BLaER1 (cell line): ENCODE results near the gene PIK3C2A.

ENCODE experiments used
- H3K27ac ChIP-seq: shearing (Covaris generic); formaldehyde crosslinking; 2 replicates; pipeline ENCODE4 v1.8.1; 2022
- H3K27me3 ChIP-seq: shearing (Covaris generic); formaldehyde crosslinking; 2 replicates; pipeline ENCODE4 v1.8.1; 2022
- H3K36me3 ChIP-seq: shearing (Covaris generic); formaldehyde crosslinking; 2 replicates; pipeline ENCODE4 v1.8.1; 2022
- H3K4me1 ChIP-seq: shearing (Covaris generic); formaldehyde crosslinking; 2 replicates; pipeline ENCODE4 v1.8.1; 2022
- H3K4me2 ChIP-seq: shearing (Covaris generic); formaldehyde crosslinking; 2 replicates; pipeline ENCODE4 v1.8.1; 2022
- H3K4me3 ChIP-seq: shearing (Covaris generic); formaldehyde crosslinking; 2 replicates; pipeline ENCODE4 v1.8.1; 2022
- H3K9ac ChIP-seq: shearing (Covaris generic); formaldehyde crosslinking; 2 replicates; pipeline ENCODE4 v1.8.1; 2022
- H3K9me3 ChIP-seq: shearing (Covaris generic); formaldehyde crosslinking; 2 replicates; pipeline ENCODE4 v1.8.1; 2022
- H4K20me1 ChIP-seq: shearing (Covaris generic); formaldehyde crosslinking; 2 replicates; pipeline ENCODE4 v1.8.1; 2022
- Cebpa-rat ChIP-seq: shearing (Covaris generic); IDR thresholded peaks from 2 replicates; pipeline ENCODE4 v1.8.1; 2022

Gene PIK3C2A

DNA sequence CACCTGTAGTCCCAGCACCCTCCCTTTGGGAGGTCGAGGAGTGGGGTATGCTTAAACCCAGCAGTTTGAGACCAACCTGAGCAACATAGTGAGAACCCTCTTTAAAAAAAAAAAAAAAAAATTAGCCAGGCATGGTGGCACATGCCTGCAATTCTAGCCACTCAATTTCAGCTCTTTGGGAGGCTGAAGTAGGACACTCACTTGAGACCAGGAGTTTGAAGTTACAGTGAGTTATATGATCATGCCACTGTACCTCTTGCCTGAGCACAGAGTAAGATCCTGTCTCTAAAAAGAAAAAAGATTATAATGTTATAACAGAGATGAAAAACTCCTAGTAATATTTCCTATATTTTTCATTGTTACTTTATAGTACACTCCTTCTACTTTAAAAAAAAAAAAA, 23.9 kb downstream of the PIK3C2A start:
- TF ChIP-seq Cebpa-rat = no peak
- H4K20me1 ChIP-seq = peaks cover 85% of the 10 kb centered on the region
- H3K4me2 ChIP-seq = no peak overlapping the region
- no peak overlapping the region for H3K27ac ChIP-seq
- peaks cover 47% of the 10 kb centered on the region for H3K36me3 ChIP-seq
- no peak overlapping the region for H3K4me3 ChIP-seq
- no peak overlapping the region for H3K9ac ChIP-seq
- H3K9me3 ChIP-seq = no peaks in the 10 kb centered on the region
- no peaks in the 10 kb centered on the region for H3K27me3 ChIP-seq
- H3K4me1 ChIP-seq = no peaks in the 10 kb centered on the region

DNA sequence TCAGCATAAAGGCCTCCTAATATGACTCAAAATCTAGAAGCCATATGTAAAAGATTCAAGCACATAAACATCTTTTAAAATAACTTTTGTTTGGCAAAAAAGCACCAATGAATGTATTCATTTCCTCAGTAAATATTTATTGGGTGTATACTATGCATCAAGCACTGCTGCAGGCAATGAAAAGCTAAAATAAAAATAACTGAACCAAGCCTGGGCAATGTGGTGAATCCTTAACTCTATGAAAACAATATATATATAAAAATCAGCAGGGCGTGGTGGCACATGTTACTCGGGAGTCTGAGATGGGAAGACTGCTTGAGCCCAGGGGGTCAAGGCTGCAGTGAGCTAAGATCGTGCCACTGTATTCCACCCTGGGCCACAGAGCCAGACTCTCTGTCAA, 27.8 kb downstream of the PIK3C2A start:
- H3K4me1 ChIP-seq = peaks cover 5% of the 10 kb centered on the region; the same call in 1 of the 2 replicates
- no peak overlapping the region for H3K27ac ChIP-seq
- peaks cover 33% of the 10 kb centered on the region for H3K36me3 ChIP-seq
- H4K20me1 ChIP-seq = peaks cover 74% of the 10 kb centered on the region
- no peak overlapping the region for H3K4me2 ChIP-seq
- no peak overlapping the region for H3K9ac ChIP-seq
- H3K9me3 ChIP-seq = no peaks in the 10 kb centered on the region
- H3K4me3 ChIP-seq = no peak overlapping the region
- no peak for TF ChIP-seq Cebpa-rat
- no peaks in the 10 kb centered on the region for H3K27me3 ChIP-seq

DNA sequence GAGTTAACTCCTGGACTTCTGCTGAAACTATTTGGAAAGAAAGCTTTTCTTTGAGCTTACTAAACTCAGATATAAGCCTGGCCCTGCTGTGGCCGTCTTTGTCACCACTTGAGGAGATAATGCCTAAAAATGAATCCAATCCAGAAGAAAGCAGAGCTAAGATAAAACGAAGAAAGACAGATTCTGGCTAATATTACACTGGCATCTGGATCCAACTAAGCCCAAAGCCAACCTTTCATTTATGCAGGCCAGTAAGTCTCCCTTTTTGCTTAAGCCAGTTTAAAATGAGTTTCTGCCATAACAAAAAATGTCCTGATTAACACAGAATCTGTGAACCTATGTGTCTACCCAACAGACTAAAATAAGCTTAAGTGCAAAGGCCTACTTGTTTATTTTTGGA, 34.5 kb downstream of the PIK3C2A start:
- Histone ChIP-seq H3K4me2 (no peak overlapping the region), H4K20me1 (peaks cover 38% of the 10 kb centered on the region; the same call in 1 of the 2 replicates), H3K4me3 (no peak overlapping the region), H3K27ac (no peak overlapping the region), H3K9me3 (no peaks in the 10 kb centered on the region), H3K4me1 (peaks cover 5% of the 10 kb centered on the region; the same call in 1 of the 2 replicates), H3K27me3 (no peaks in the 10 kb centered on the region), H3K9ac (no peak overlapping the region), H3K36me3 (peaks cover 17% of the 10 kb centered on the region)
- no peak for TF ChIP-seq Cebpa-rat

DNA sequence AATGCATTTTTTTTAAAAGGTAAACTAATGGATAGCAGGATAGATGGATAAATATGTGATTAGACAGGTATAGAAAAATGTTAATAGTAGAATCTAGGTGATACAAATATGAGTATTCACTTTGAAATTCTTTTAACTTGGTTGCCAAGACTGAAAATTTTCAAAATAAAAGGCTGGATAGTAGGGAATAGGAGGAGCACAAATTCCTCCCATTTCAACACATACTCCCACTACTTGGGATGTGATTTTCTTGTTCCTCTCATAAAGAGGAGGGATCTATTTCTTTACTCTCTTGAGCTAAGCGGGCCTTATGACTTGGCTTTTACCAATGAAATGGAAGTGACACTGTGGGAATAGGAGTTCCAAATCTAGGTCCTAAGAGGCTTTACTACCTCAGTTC, 35.9 kb downstream of the PIK3C2A start:
- Histone ChIP-seq H3K4me1 (peaks cover 5% of the 10 kb centered on the region; the same call in 1 of the 2 replicates), H3K4me2 (no peak overlapping the region), H4K20me1 (peaks cover 28% of the 10 kb centered on the region; the same call in 1 of the 2 replicates), H3K27ac (no peak overlapping the region), H3K9me3 (no peaks in the 10 kb centered on the region), H3K36me3 (peaks cover 31% of the 10 kb centered on the region), H3K4me3 (no peak overlapping the region), H3K27me3 (no peaks in the 10 kb centered on the region), H3K9ac (no peak overlapping the region)
- no peak for TF ChIP-seq Cebpa-rat

DNA sequence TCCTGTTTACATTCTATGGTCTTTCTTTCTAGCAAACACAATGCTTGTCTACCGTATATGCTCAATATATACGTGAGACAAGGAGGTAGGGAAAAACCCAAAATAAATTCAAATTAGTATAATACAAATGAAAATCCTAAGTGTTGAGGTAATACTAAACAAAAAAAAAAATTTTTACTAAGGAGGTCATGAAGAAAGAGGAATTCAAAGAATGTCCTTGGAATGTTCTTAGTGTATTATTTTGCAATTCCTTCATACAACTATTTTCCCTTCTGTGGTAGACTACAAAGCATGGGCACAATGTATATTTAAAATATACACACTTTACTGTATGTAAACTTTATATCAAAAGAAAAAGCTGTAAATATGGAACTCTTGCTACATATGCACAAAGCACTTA, 36.4 kb downstream of the PIK3C2A start:
- peaks cover 5% of the 10 kb centered on the region; the same call in 1 of the 2 replicates for H3K4me1 ChIP-seq
- H3K4me2 ChIP-seq = no peak overlapping the region
- H3K27me3 ChIP-seq = no peaks in the 10 kb centered on the region
- H3K9me3 ChIP-seq = no peaks in the 10 kb centered on the region
- H3K4me3 ChIP-seq = no peak overlapping the region
- H3K27ac ChIP-seq = no peak overlapping the region
- no peak for TF ChIP-seq Cebpa-rat
- peaks cover 22% of the 10 kb centered on the region; the same call in 1 of the 2 replicates for H4K20me1 ChIP-seq
- H3K36me3 ChIP-seq = peaks cover 37% of the 10 kb centered on the region
- H3K9ac ChIP-seq = no peak overlapping the region

DNA sequence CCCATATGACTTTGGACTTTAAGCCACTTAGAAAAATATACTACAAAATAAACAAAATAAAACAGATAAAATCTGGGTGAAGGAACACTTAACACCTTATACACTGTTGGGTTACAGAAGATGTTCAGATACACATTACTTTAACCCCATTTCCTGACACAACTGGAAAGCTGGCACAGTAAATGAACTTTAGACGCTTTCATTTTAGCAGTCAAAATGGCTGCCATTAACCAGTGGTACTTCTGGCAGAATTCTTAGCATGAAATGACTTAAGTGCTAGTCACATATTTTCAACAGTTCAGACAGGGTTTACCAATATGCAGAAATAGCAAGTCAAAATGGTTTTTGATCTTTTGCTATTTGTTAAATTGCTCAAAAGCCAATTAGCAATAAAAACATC, 37.9 kb downstream of the PIK3C2A start:
- Histone ChIP-seq H3K27ac (no peak overlapping the region), H3K9ac (no peak overlapping the region)
- no peak for TF ChIP-seq Cebpa-rat

DNA sequence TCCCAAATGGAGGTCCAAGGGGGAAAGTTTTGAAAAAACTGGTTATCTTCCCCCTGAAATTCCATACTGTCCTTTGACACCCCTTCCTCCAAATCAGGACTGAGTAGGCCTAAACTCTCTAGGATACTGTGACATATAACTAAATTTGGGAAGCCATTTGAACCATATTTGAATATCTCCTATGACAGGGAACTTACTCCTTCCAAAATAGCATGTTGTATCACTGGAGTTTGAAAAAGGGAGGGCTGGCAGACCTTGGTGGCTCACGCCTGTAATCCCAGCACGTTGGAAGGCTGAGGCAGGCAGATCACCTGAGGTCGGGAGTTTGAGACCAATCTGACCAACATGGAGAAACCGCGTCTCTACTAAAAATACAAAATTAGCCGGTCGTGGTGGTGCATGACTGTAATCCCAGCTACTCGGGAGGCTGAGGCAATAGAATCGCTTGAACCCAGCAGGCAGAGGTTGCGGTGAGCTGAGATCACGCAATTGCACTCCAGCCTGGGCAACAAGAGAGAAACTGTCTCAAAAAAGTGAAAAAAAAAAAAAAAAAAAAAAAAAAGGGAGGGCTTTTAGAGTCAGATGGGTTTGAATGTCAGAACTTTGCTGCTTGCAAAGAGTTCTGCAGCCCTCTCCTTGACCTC, 42.4 kb downstream of the PIK3C2A start:
- Histone ChIP-seq H3K36me3 (peaks cover 44% of the 10 kb centered on the region), H3K9ac (no peak overlapping the region), H3K27ac (no peak overlapping the region), H3K27me3 (no peaks in the 10 kb centered on the region), H3K4me3 (no peak overlapping the region), H4K20me1 (peaks cover 26% of the 10 kb centered on the region; the same call in 1 of the 2 replicates), H3K4me2 (no peak overlapping the region), H3K9me3 (no peaks in the 10 kb centered on the region), H3K4me1 (peaks cover 21% of the 10 kb centered on the region)
- no peak for TF ChIP-seq Cebpa-rat

More for the DNA sequence above, 37.9 kb downstream of the PIK3C2A start:
- Histone ChIP-seq H3K27me3 (no peaks in the 10 kb centered on the region), H4K20me1 (peaks cover 19% of the 10 kb centered on the region; the same call in 1 of the 2 replicates), H3K9me3 (no peaks in the 10 kb centered on the region), H3K4me3 (no peak overlapping the region), H3K4me1 (no peaks in the 10 kb centered on the region), H3K36me3 (peaks cover 39% of the 10 kb centered on the region), H3K4me2 (no peak overlapping the region)

DNA sequence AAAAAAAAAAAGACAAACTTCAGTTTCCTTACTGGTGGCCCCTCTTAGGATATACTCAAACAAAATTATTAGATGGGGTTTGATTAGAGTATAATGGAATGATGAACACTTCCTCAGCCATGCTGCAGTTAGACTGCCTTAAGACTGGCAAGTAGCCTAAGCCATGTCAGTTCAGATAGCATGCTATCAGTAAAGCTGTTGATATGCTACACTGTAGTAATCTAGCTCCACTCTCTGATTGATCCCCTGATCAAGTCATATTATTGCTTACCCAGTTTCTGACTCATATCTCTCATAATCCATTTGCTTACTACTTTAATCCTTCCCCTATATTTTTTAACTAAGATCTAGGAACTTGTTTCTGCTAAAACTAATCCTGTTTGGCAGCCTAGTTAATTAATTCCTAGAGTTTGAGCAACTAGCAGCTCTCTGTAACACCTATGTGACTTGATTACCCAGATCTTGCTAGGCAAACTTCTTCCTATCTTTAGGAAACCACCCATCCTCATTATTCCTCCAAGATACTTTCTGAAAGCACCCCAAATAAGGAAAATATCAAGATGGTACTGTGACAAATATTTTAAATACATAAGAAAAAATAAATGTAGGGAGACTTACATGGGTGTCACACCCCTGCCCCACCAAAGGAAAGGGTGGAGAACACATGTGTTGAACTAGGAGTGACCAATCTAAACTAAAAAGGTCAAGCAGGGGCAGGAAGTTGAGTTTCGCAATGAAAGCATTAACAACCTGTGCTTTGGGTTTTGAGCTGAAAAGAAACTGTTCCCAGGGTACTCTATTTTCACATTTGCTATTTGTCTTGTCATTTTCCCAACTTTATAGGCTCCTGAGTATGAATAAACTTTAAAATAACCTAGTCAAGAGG, 43.2 kb downstream of the PIK3C2A start:
- peaks cover 45% of the 10 kb centered on the region for H3K36me3 ChIP-seq
- peaks cover 26% of the 10 kb centered on the region; the same call in 1 of the 2 replicates for H4K20me1 ChIP-seq
- H3K9ac ChIP-seq = no peak overlapping the region
- H3K4me1 ChIP-seq = peaks cover 25% of the 10 kb centered on the region
- H3K4me2 ChIP-seq = no peak overlapping the region
- no peak for TF ChIP-seq Cebpa-rat
- H3K9me3 ChIP-seq = no peaks in the 10 kb centered on the region
- H3K4me3 ChIP-seq = no peak overlapping the region
- H3K27ac ChIP-seq = no peak overlapping the region
- H3K27me3 ChIP-seq = no peaks in the 10 kb centered on the region

DNA sequence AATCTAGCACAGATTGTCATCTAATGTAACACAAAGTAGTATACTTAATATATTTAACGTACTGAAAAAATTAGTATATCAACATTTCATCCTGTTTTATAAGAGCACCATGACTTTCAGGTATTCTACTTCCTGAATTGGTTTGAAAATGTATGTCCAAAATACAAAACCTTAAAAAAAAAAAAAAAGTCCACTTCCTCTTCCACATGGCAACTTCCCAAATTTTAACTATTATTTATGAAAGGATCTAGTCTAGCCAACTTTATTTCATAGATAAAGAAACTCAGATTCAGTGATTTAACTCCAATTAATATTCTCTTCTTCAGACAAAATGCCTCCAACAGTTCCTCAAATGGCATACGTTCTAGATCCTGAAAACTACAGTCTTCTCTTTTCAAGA, 44.0 kb downstream of the PIK3C2A start:
- Histone ChIP-seq H3K9ac (no peak overlapping the region), H3K27me3 (no peaks in the 10 kb centered on the region), H3K36me3 (peaks cover 37% of the 10 kb centered on the region), H3K4me1 (peaks cover 25% of the 10 kb centered on the region), H4K20me1 (peaks cover 26% of the 10 kb centered on the region; the same call in 1 of the 2 replicates), H3K9me3 (no peaks in the 10 kb centered on the region), H3K4me2 (no peak overlapping the region), H3K4me3 (no peak overlapping the region), H3K27ac (no peak overlapping the region)
- TF ChIP-seq Cebpa-rat = no peak

DNA sequence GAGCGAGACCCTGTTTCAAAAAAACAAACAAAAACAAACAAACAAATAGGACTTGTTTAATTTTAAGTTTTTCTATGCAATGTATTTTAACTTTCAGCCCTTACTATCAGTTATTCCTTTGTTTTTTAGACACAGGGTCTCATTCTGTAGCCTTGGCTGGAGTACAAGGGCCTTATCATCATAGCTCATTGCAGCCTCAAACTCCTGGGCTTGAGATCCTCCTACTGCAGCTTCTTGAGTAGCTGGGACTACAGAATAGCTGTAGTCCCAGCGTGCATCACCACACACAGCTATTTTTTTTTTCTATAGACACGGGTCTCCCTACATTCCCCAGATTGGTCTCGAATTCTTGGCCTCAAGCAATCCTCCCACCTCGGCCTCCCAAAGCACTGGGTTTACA, 44.5 kb downstream of the PIK3C2A start:
- peaks cover 26% of the 10 kb centered on the region; the same call in 1 of the 2 replicates for H4K20me1 ChIP-seq
- no peak for TF ChIP-seq Cebpa-rat
- peaks cover 33% of the 10 kb centered on the region for H3K36me3 ChIP-seq
- H3K4me1 ChIP-seq = peaks cover 25% of the 10 kb centered on the region
- H3K4me2 ChIP-seq = no peak overlapping the region
- H3K9me3 ChIP-seq = no peaks in the 10 kb centered on the region
- H3K9ac ChIP-seq = no peak overlapping the region
- H3K27ac ChIP-seq = no peak overlapping the region
- H3K27me3 ChIP-seq = no peaks in the 10 kb centered on the region
- no peak overlapping the region for H3K4me3 ChIP-seq
